ENCODE data around the gene ADGRB2.

Gene ADGRB2

GRCh38 chr1:31748365-31748764, 15.8 kb downstream of the ADGRB2 start:
- DNase-seq: no peak

DNA sequence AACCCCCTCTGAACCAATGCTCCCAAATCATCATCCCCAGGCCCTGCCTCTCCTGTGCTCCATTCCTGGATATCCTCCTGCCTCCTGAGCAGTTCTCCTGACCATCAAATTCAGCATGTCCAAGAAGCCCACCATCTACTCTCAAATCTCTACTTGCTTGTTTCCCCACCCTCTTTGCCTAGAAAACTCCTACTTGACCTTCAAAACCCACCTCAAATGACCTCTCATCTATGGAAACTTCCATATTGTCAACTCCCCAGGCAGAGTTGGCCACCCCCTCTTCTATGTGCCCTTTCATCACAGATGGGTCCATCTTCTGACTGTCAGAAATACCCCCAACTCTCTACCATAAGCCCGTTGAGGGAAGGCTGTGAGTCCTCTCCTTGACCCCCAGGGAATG, 16.8 kb downstream of the ADGRB2 start:
- no peak for DNase-seq

GRCh38 chr1:31746687-31747086, 17.5 kb downstream of the ADGRB2 start:
- no peak for DNase-seq

GRCh38 chr1:31745946-31746670, 18.0 kb downstream of the ADGRB2 start:
- DNase-seq: no peak

- DNase-seq: peak; percentile 2
Observed at GRCh38 chr1:31745096-31745945, 18.8 kb downstream of the ADGRB2 start.

DNA sequence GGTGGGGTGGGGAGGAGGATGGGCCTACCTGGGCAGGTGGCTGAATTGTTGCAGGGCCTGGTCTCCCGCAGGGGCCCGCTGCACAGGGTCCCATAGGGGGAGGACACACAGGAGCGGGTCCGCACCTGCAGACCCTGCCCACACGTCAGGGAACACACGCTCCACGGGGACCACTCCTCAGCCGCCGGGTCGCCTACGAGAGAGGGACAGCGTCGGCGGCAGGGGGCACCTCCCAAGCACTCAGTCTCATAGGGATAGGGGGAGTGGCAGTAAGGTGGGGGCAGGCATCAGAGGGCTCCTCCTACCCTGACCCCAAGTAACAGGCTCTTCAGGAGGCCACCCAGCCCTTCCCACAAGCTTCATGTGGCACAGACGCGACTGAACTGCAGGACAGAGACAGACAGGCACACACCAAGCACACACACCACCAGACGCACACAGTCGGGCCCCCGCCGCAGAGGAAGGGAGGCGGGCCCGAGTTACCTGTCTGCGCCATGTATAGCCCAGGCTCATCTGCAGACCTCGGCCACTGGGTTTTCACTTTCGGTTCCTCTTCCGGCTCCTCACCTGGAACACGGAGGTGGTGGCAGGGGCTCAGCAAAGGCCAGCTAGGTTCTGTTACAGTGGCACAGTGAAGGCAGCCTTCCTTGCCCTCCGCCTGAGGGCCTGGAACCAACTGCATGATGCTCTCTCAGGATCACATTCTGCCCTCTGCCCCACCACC, 19.8 kb downstream of the ADGRB2 start:
- no peak for DNase-seq

DNA sequence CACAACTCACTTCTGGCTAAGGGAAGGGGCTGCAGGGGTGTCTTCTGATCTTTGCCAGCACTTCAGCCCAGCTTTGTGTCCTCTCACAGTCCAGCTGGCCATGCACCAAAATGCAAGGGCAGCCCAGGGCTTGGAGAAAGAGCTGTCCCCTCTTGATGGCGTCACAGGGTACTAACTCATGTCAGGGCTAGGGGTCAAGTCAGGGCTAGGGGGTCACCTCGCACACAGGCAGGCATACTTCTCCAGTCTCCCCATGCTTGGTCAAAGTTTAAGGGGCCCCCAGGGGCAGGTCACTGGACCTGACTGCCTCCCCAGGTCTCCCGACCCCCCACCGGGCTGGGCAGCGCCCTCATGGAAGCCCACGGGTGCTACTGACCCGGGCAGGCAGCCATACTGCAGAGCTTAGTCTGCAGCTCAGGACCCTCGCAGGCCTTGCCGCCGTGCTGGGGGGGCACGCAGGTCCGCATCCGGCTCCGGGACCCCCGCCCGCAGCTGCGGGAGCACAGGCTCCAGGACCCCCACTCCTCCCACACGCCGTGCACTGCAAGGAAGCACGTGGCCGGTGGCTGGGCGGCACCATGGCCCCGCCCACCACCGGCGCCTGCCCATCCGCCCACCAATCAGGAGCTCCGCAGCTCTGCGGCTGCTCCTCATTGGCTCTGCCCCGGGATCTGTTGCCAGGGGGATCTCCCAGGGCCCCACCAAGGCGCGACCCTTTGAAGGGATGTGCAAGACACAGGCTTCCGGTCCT, 21.5 kb downstream of the ADGRB2 start:
- no peak for DNase-seq

DNA sequence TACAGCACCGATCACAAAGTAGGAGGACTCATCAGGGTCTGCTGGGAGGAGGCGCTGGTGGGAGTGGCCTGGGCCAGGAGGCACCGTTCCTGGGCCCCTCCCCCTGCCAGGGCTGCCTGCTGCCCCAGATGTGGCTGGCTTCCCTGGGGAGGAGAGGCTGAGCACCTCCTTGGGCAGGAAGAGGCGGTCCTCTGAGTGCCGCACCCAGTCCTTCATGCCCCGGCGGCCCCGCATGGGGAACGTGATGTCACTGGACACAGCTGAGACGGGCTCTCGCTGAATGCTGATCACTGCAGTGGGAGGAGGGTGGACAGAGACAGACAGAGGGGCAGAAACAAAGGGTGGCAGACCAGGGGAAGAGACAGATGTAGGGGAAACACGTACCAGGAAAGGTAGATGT, 24.8 kb downstream of the ADGRB2 start:
- DNase-seq: no peak

DNA sequence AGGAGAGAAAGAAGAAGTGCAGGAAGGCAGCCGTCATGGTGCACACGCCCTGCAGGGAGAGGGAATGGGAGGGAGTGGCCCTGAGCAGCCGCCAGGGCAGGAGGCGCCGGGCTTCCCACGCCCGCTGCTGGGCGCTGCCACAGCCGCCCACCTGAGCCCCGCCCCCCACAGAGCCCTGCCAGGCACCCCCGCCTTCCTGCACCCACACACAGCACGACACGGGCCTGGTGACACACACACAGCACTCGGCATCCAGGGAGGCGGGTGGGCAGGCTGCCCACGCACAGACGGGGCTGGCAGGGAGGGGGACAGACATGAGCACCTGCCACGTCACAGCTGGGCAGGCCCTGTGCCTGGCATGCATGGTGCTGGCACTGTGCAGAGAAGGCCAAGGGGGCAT, 27.5 kb downstream of the ADGRB2 start:
- no peak for DNase-seq

GRCh38 chr1:31735571-31735970, 28.6 kb downstream of the ADGRB2 start:
- no peak for DNase-seq

- no peak for DNase-seq
Observed at GRCh38 chr1:31734582-31735107, 29.5 kb downstream of the ADGRB2 start.

GRCh38 chr1:31733389-31734219, 30.5 kb downstream of the ADGRB2 start:
- DNase-seq: no peak

DNA sequence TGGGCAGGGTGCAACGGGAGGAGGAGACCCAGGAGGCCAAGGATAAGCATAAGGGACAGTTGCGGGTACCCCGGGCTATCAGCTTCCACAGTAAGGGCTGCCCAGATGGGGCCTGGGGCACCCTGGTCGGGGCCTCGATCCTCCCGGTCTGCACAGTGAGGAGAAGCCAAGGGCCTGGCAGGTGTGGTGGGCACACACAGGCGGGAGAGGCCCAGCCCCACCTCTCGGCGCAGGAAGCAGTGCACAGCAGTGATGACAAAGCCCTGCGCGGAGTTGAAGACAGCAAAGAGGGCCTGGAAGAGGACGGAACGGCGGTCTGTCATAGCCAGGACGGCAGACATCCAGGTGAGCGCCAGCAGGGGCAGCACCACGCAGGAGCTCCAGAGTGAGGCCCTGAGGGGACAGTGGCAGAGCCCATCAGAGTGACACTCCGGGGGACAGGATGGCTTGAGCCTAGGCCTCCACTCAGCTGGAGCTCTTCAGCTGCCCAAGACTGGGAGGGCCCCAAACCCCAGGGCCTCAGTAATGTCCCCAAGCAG, 31.3 kb downstream of the ADGRB2 start:
- no peak for DNase-seq

- DNase-seq: no peak
Observed at GRCh38 chr1:31732343-31732742, 31.8 kb downstream of the ADGRB2 start.

DNA sequence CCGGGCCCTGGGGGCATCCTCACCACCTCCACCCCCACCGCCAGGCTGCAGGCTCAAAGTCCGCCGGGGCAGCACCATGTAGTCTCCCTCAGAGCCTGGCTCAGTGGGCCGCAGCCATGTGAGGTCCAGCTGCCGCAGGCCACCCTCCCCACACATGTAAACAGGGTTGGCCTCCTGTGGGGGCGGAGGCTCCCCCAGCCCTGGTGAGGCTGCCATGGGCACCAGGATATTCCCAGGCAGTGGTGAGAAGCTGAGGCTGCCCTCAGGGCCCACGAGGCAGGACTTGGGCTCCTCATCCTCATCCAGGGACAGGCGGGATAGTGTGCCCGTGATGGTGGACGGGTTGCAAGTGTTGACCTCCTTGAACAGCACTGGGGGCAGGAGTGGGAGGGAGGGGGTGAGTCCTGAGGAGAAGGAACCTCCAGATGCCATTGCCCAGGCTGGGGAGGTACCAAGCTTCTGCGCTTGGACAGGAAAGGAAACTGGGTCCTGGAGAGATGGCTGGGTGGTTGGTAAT, 33.0 kb downstream of the ADGRB2 start:
- DNase-seq: no peak

GRCh38 chr1:31730336-31731048, 33.6 kb downstream of the ADGRB2 start:
- DNase-seq: no peak

GRCh38 chr1:31727849-31728248, 36.3 kb downstream of the ADGRB2 start:
- no peak for DNase-seq

DNA sequence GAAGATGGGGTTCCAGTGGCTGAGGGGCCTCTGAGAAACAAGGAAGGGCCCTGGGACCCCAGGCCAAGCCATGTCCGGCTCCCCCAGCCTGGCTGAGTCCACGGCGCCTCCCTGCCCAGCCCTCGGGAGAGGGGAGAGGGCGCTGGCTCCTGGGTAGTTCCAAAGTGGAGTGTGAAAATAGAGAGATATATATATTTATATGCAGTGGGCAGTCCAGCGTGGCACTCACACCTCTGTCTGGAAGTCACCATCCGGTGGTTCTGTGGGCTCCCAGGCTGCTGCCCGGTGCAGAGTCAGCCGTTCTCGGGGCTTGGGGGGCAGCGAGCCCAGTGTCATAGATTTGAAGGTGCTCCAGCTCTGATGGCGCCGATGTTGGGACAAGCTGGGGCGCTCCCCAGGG, 36.9 kb downstream of the ADGRB2 start:
- no peak for DNase-seq

DNA sequence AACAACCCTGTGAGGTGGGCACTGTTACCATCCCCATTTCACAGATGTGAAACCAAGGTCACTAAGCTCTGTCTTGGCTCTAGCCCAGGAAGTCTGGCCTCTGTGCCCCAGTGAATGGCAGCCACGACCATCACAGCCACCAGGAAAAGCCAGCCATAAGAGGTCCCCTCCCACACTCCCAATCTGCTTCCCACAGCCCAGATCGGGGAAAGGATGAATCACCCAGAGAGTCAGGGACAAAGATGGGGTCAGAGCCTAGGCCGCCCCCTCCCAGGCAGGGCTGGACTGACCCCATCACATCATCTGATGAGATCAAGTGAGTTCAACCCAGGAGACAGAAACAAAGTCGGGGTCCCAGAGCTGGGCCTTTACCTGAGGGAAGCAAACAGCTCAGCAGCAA, 37.4 kb downstream of the ADGRB2 start:
- DNase-seq: no peak

GRCh38 chr1:31725777-31726535, 38.2 kb downstream of the ADGRB2 start:
- DNase-seq: no peak

All from NCI-H748 treated with DMSO at 0.1 percent for 48 hours (cell line).